ENCODE measurements around the gene GNG8. TPM values are rescaled to one million over a fixed set of nuclear protein-coding genes. Genes with fewer than 3 reads are reported as not detected.

Gene GNG8
- total and polyA plus RNA-seq, 2 donors (not counting 1 experiment from before 2014, with no cell fraction given): 6.7 TPM; not detected in 1

GRCh38 chr19:46598372-46598917, 37.6 kb downstream of the GNG8 start:
- H4K20me1 ChIP-seq (ENCODE audit: control insufficient read depth, insufficient read depth, low read length, poor library complexity, severe bottlenecking): peaks cover 22% of the 10 kb centered on the region
- Mint-ChIP-seq H3K27me3 (no peaks in the 10 kb centered on the region), H3K27ac (no peak overlapping the region), H3K4me3 (no peak overlapping the region), H3K4me1 (peaks cover 28% of the 10 kb centered on the region), H3K9me3 (ENCODE audit: insufficient read depth) (peaks cover 8% of the 10 kb centered on the region)
- no peak overlapping the region for H3K4me3 ChIP-seq (ENCODE audit: control extremely low read depth in 1 of 5, extremely low read depth in 1 of 5, insufficient read depth in 1 of 5, low read depth in 2 of 5, low read length in 4 of 5)
- CTCF ChIA-PET: interaction anchor here (0.7 to 2.0 kb wide), 2 partner anchors 9 to 63 kb away, joined by 3 to 13 read pairs; partner anchors contain the start of gene DACT3
- H3K4me1 ChIP-seq (ENCODE audit: control insufficient read depth in 2 of 2, insufficient read depth in 2 of 2, low read length in 2 of 2): peaks cover 19 to 29% of the 10 kb centered on the region in 2 donors
- H3K9ac ChIP-seq (ENCODE audit: low read length): no peak overlapping the region
- intact Hi-C loops (cut with micrococcal nuclease): no loop called here
- no peak overlapping the region for H3K27ac ChIP-seq (ENCODE audit: low read length in 2 of 2)
- no peak for ATAC-seq (ENCODE audit: low read depth)
- no peak overlapping the region for H2AFZ ChIP-seq (ENCODE audit: insufficient read depth, low read depth, low read length, poor library complexity, severe bottlenecking)
- no CpG with 5 or more reads among the region's 4 CpGs for WGBS (ENCODE audit: insufficient coverage)
- POLR2A ChIA-PET: interaction anchor here (0.7 kb wide), 1 partner anchor 265 kb away, joined by 4 read pairs; no protein-coding TSS in a partner anchor
- no peak for DNase-seq
- no peak overlapping the region for H3K4me2 ChIP-seq (replicated peaks; ENCODE audit: low read depth, low read length, poor library complexity, severe bottlenecking)
- TF ChIP-seq EZH2 (IDR thresholded peaks at IDR 0.05; ENCODE audit: borderline replicate concordance, insufficient read depth, low read depth, low read length, poor library complexity, severe bottlenecking) (no peak), CTCF (IDR thresholded peaks at IDR 0.05) (no peak)
- peaks cover 21% of the 10 kb centered on the region for H3K79me2 ChIP-seq (ENCODE audit: control insufficient read depth, insufficient read depth, low read length)
- no peaks in the 10 kb centered on the region for H3K27me3 ChIP-seq (replicated peaks in 1 of 4; ENCODE audit: control extremely low read depth in 1 of 4, control insufficient read depth in 3 of 4, insufficient read depth in 4 of 4, low read length in 3 of 4)
- H3K36me3 ChIP-seq (replicated peaks in 1 of 2; ENCODE audit: control extremely low read depth in 1 of 2, control insufficient read depth in 1 of 2, extremely low read depth in 1 of 2, insufficient read depth in 2 of 2, low read length in 1 of 2): no peaks in the 10 kb centered on the region
- H3K9me3 ChIP-seq (ENCODE audit: control extremely low read depth in 1 of 3, control insufficient read depth in 2 of 3, insufficient read depth in 1 of 3, low read length in 2 of 3): peaks cover 1 to 13% (median 12%) of the 10 kb centered on the region in 3 donors

- Mint-ChIP-seq H3K27me3 (no peaks in the 10 kb centered on the region), H3K27ac (no peak overlapping the region), H3K9me3 (ENCODE audit: insufficient read depth) (peaks cover 8% of the 10 kb centered on the region), H3K4me1 (peaks cover 11% of the 10 kb centered on the region), H3K4me3 (no peak overlapping the region)
- Histone ChIP-seq H3K27me3 (replicated peaks in 1 of 4; ENCODE audit: control extremely low read depth in 1 of 4, control insufficient read depth in 3 of 4, insufficient read depth in 4 of 4, low read length in 3 of 4) (no peaks in the 10 kb centered on the region), H3K79me2 (ENCODE audit: control insufficient read depth, insufficient read depth, low read length) (no peaks in the 10 kb centered on the region), H3K4me3 (ENCODE audit: control extremely low read depth in 1 of 5, extremely low read depth in 1 of 5, insufficient read depth in 1 of 5, low read depth in 2 of 5, low read length in 4 of 5) (no peak overlapping the region), H2AFZ (ENCODE audit: insufficient read depth, low read depth, low read length, poor library complexity, severe bottlenecking) (no peak overlapping the region), H3K9me3 (ENCODE audit: control extremely low read depth in 1 of 3, control insufficient read depth in 2 of 3, insufficient read depth in 1 of 3, low read length in 2 of 3) (peaks cover 1 to 13% (median 12%) of the 10 kb centered on the region in 3 donors), H3K9ac (ENCODE audit: low read length) (no peak overlapping the region), H3K4me2 (replicated peaks; ENCODE audit: low read depth, low read length, poor library complexity, severe bottlenecking) (no peak overlapping the region), H3K36me3 (replicated peaks in 1 of 2; ENCODE audit: control extremely low read depth in 1 of 2, control insufficient read depth in 1 of 2, extremely low read depth in 1 of 2, insufficient read depth in 2 of 2, low read length in 1 of 2) (no peaks in the 10 kb centered on the region), H4K20me1 (ENCODE audit: control insufficient read depth, insufficient read depth, low read length, poor library complexity, severe bottlenecking) (no peaks in the 10 kb centered on the region), H3K4me1 (ENCODE audit: control insufficient read depth in 2 of 2, insufficient read depth in 2 of 2, low read length in 2 of 2) (peaks cover 5 to 8% of the 10 kb centered on the region in 2 donors), H3K27ac (ENCODE audit: low read length in 2 of 2) (no peak overlapping the region)
- ChIA-PET CTCF (interaction anchor here (0.6 kb wide), 1 partner anchor 91 kb away, joined by 3 read pairs; no protein-coding TSS in a partner anchor), POLR2A (interaction anchor here (0.6 kb wide), 1 partner anchor 16 kb away, joined by 4 read pairs; no protein-coding TSS in a partner anchor)
- DNase-seq (no peak), ATAC-seq (ENCODE audit: low read depth) (no peak)
- intact Hi-C loops (cut with micrococcal nuclease): no loop called here
- TF ChIP-seq EZH2 (IDR thresholded peaks at IDR 0.05; ENCODE audit: borderline replicate concordance, insufficient read depth, low read depth, low read length, poor library complexity, severe bottlenecking): no peak
- no peak for TF ChIP-seq CTCF (IDR thresholded peaks at IDR 0.05)
- 89% methylated on average over 5 of the region's 6 CpGs for WGBS (ENCODE audit: insufficient coverage)
Observed at GRCh38 chr19:46596008-46596407, 40.0 kb downstream of the GNG8 start.

Data from B cell (primary cell).